Endothelial cell of umbilical vein (primary cell): ENCODE measurements around the gene NRXN3. TPM values are rescaled to one million over a fixed set of nuclear protein-coding genes. Genes with fewer than 3 reads are reported as not detected.

Source experiments
- BruUV-seq: library from RNA; stranded (reverse); fragments of 400-500 nt; replicated peaks from 2 replicates; lab custom pipeline; 2021; lab: Mats Ljungman, UMichigan
- CTCF ChIA-PET: fragments of 300-600, 350-600 bp; sonication (Branson Sonifier 250); formaldehyde crosslinking; loops from one replicate; lab custom pipeline; 2021; ENCODE audit warnings: antibody characterized with exemption, inconsistent platforms; lab: Charles Lee
- POLR2A ChIA-PET: fragments of 300-600, 350-600 bp; sonication (Branson Sonifier 250); formaldehyde crosslinking; loops from one replicate; lab custom pipeline; 2021; ENCODE audit warnings: antibody characterized with exemption, inconsistent platforms; lab: Charles Lee
- DNase-seq: peaks from one replicate; pipeline ENCODE4 v3.0.0-alpha.2; 2011; ENCODE audit warnings: low read depth, low spot score
- FAIRE-seq: peaks from 2 replicates; lab custom pipeline; 2011; peaks lifted over from hg19 to GRCh38; lab: Jason Lieb, UNC
- H2AFZ ChIP-seq: 2 replicates; pipeline ENCODE4 v1.6.0; 2012; ENCODE audit warnings: low read depth, low read length, control low read depth, inconsistent platforms
- H3K27ac ChIP-seq: 2 replicates; pipeline ENCODE4 v1.5.1; 2011; ENCODE audit warnings: low read depth, mild to moderate bottlenecking, control low read depth, low read length, moderate library complexity; ENCODE audit not compliant: insufficient read depth
- H3K27me3 ChIP-seq, 2 experiments: 2 replicates each; pipeline versions ENCODE4 v1.6.0 to v1.6.1; 2011; ENCODE audit warnings: low read length in 2 of 2, mixed read lengths in 1 of 2; ENCODE audit not compliant: control insufficient read depth in 2 of 2, insufficient read depth in 2 of 2
- H3K36me3 ChIP-seq, 2 experiments: 2 replicates in 1 of 2; 3 replicates in 1 of 2; pipeline ENCODE4 v1.5.1; 2011; ENCODE audit warnings: low read length in 2 of 2, mild to moderate bottlenecking in 1 of 2, moderate library complexity in 1 of 2; ENCODE audit not compliant: control insufficient read depth in 2 of 2, insufficient read depth in 2 of 2; ENCODE audit errors: extremely low read depth in 1 of 2
- H3K4me1 ChIP-seq: 3 replicates; pipeline ENCODE4 v1.5.1; 2011; ENCODE audit warnings: mild to moderate bottlenecking, low read length; ENCODE audit not compliant: control insufficient read depth, insufficient read depth; ENCODE audit errors: extremely low read depth
- H3K4me2 ChIP-seq: 2 replicates; pipeline ENCODE4 v1.6.1; 2011; ENCODE audit warnings: low read length, control low read depth, mixed read lengths; ENCODE audit not compliant: insufficient read depth
- H3K4me3 ChIP-seq, 3 experiments: fragments of 200-600 bp in 1 of 3; sonication (generic), shearing (Covaris generic) in 1 of 3; replicated peaks in 1 of 3; 2 replicates each; pipeline ENCODE4 v1.5.1; 2011 to 2016; ENCODE audit warnings: control low read depth in 3 of 3, low read length in 3 of 3, mild to moderate bottlenecking in 2 of 3, inconsistent platforms in 1 of 3, low read depth in 1 of 3, moderate library complexity in 1 of 3; ENCODE audit not compliant: insufficient read depth in 1 of 3
- H3K79me2 ChIP-seq: 2 replicates; pipeline ENCODE4 v1.6.0; 2012; ENCODE audit warnings: low read length, inconsistent platforms; ENCODE audit not compliant: control insufficient read depth, insufficient read depth
- H3K9ac ChIP-seq: replicated peaks from 2 replicates; pipeline ENCODE3; 2011; ENCODE audit warnings: low read length, control low read depth; ENCODE audit not compliant: insufficient read depth; ENCODE audit errors: extremely low read depth
- H3K9me1 ChIP-seq: replicated peaks from 3 replicates; pipeline ENCODE4 v1.6.0; 2011; ENCODE audit warnings: mild to moderate bottlenecking, low read length; ENCODE audit not compliant: control insufficient read depth, insufficient read depth; ENCODE audit errors: extremely low read depth
- H3K9me3 ChIP-seq: replicated peaks from 2 replicates; pipeline ENCODE4 v1.5.1; 2012; ENCODE audit warnings: low read length, inconsistent platforms; ENCODE audit not compliant: control insufficient read depth, insufficient read depth
- H4K20me1 ChIP-seq: replicated peaks from 2 replicates; pipeline ENCODE3; 2011; ENCODE audit warnings: mild to moderate bottlenecking, low read length; ENCODE audit not compliant: control insufficient read depth, insufficient read depth; ENCODE audit errors: extremely low read depth
- CTCF ChIP-seq, 2 donors: IDR thresholded peaks; 1 replicate in 1 of 2; 2 replicates in 1 of 2; pipeline ENCODE4 v1.5.1; 2011; ENCODE audit warnings: low read length in 2 of 2, mild to moderate bottlenecking in 2 of 2, moderate library complexity in 2 of 2, control low read depth in 1 of 2, inconsistent platforms in 1 of 2, low read depth in 1 of 2; ENCODE audit not compliant: insufficient read depth in 1 of 2; ENCODE audit errors: extremely low read depth in 1 of 2
- EZH2 ChIP-seq: IDR thresholded peaks from 2 replicates; pipeline ENCODE4 v1.6.1; 2012; ENCODE audit warnings: borderline replicate concordance, low read depth, mild to moderate bottlenecking, moderate library complexity, low read length, inconsistent platforms; ENCODE audit not compliant: severe bottlenecking
- FOS ChIP-seq: IDR thresholded peaks from 2 replicates; pipeline ENCODE4 v1.6.1; 2011; ENCODE audit warnings: mild to moderate bottlenecking, low read length, moderate library complexity, borderline replicate concordance; ENCODE audit not compliant: insufficient read depth
- GATA2 ChIP-seq: IDR thresholded peaks from 2 replicates; pipeline ENCODE4 v1.7.0; 2011; ENCODE audit warnings: low read depth, mild to moderate bottlenecking, moderate library complexity, mixed read lengths, low read length; ENCODE audit not compliant: insufficient read length, insufficient read depth
- JUN ChIP-seq: IDR thresholded peaks from 2 replicates; pipeline ENCODE4 v1.6.1; 2011; ENCODE audit warnings: borderline replicate concordance, low read depth; ENCODE audit not compliant: insufficient read length, insufficient read depth
- MYC ChIP-seq: IDR thresholded peaks from one replicate; pipeline ENCODE4 v1.6.1; 2011; ENCODE audit warnings: mild to moderate bottlenecking, low read depth, low read length
- POLR2A ChIP-seq: IDR thresholded peaks from 2 replicates; pipeline ENCODE4 v1.6.1; 2012; ENCODE audit warnings: low read depth, mild to moderate bottlenecking, control low read depth, low read length
- POLR2AphosphoS5 ChIP-seq: IDR thresholded peaks from 2 replicates; pipeline ENCODE4 v1.6.1; 2012; ENCODE audit warnings: low read depth, mild to moderate bottlenecking, control low read depth, low read length, moderate library complexity; ENCODE audit not compliant: insufficient read depth
- dilution Hi-C: fragments of 300-500 bp; cut with MboI; formaldehyde crosslinking; loops from one replicate; pipeline ENCODE4 v1.15.0; 2019; ENCODE audit warnings: low sequenced_read_pairs; ENCODE audit not compliant: extremely low pct_ligation_motif_present
- intact Hi-C: fragments of 100-400 bp; cut with micrococcal nuclease; formaldehyde crosslinking; loops from one replicate; pipeline ENCODE4 v1.10.0; 2022
- polyA plus RNA-seq, 4 experiments: library from polyadenylated mRNA; depleted of rRNA in 3 of 4; stranded (reverse) in 3 of 4; unstranded in 1 of 4; fragments of >200 nt; gene quantifications; 2 replicates each; pipeline versions ENCODE4 v1.2.1 to v1.2.3, GENCODE V29; 2011 to 2012; ENCODE audit warnings: missing spikeins in 1 of 4
- total RNA-seq: library from RNA; stranded (reverse); gene quantifications from 2 replicates; pipeline ENCODE4 v1.2.3, GENCODE V29; 2021
- TF ChIP-seq, protein P1 (sequence below): IDR thresholded peaks from 2 replicates; pipeline ENCODE4 v1.6.1; 2011; ENCODE audit not compliant: insufficient read depth, insufficient read length

Gene NRXN3
- total and polyA plus RNA-seq, 2 donors (not counting 3 experiments of a cell fraction or from before 2014, with no cell fraction given): 0.72 to 4.2 TPM

DNA sequence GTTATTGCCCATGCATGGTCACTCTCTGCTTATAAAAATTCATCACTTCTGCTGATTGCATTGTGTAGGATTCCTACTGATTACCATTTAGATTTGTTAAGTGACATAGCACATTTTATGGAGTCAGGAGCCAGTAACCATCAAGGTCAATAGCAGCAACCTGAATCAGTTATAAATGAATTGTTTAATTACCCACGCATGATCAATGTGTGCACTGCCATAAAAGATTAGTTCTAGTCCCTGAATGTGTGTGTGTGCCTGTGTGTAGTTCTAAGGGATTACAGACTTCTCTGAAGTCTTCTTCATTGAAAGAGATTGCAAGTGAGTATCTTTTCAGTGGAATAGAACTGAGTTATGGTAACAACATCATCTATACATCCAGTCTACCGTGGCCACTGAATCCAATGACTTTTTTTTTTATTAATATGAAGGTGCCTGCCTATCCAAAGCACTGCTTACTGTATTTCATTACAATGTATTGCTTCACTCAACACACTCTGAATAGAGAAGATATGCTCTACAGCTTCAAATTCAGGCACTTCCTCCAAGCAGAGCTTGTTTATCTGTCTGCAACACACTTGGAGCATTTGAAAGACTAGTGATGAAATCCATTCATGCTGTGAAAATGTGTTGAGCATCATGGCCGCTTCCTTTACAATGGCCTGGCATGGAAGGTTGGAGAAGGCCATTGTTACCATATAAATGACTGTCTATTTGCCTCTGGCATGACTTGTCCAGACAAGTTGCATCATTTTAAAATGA is 1659.4 kb downstream of the NRXN3 start:
- intact Hi-C loops: no loop called here

More for the DNA sequence above, 1659.4 kb downstream of the NRXN3 start:
- no TSS peak for BruUV-seq
- no peak for DNase-seq
- Histone ChIP-seq H3K27ac (no peak overlapping the region), H3K4me1 (no peaks in the 10 kb centered on the region), H3K9me1 (no peaks in the 10 kb centered on the region), H3K27me3 (no peaks in the 10 kb centered on the region), H3K79me2 (no peaks in the 10 kb centered on the region), H3K9me3 (peaks cover 3% of the 10 kb centered on the region), H3K9ac (no peak overlapping the region), H3K4me2 (no peak overlapping the region), H2AFZ (no peak overlapping the region), H3K36me3 (no peaks in the 10 kb centered on the region), H4K20me1 (no peaks in the 10 kb centered on the region), H3K4me3 (no peak overlapping the region)
- ChIA-PET CTCF (no interaction called here), POLR2A (no interaction called here)
- no peak for FAIRE-seq
- dilution Hi-C loops: no loop called here
- no peak for TF ChIP-seq CTCF (IDR thresholded peaks at IDR 0.05; ENCODE audit: extremely low read depth in 1 of 2, insufficient read depth in 1 of 2, low read depth in 1 of 2, low read length in 2 of 2)
- no peak for TF ChIP-seq FOS
- no peak for TF ChIP-seq GATA2
- TF ChIP-seq MYC: no peak
- no peak for TF ChIP-seq POLR2AphosphoS5
- no peak for TF ChIP-seq JUN
- TF ChIP-seq POLR2A: no peak
- TF ChIP-seq, protein P1, sequence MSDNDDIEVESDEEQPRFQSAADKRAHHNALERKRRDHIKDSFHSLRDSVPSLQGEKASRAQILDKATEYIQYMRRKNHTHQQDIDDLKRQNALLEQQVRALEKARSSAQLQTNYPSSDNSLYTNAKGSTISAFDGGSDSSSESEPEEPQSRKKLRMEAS: no peak
- no peak for TF ChIP-seq EZH2
